Stimulated activated CD8-positive, alpha-beta memory T cell treated with anti-CD3 and anti-CD28 coated beads, Interleukin-4, amount 100 ng/mL, for 48 hours (primary cell): Measurements from ENCODE around the gene CCDC191.

Experiments used
- DNase-seq: peaks from one replicate; pipeline ENCODE4 v3.0.0-alpha.2; 2020

The CCDC191 gene

DNA sequence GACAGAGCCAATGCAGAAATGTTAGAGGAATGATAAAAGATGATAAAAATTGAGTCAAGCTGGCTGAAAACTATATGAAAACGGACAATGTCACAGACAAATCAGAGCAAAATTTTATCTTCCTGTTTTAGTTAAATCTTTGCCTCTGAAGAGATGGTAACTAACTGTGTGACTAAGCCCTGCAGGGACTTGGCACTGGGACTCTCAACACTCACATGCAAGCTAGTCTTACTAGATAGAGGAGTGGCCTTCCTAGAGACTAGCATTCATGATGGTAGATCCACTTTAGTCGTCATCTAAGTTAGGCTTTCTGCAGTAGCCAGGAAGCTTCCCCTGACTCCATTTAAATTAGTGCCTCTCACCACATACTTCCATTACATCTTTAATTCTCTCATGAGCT is 4.1 kb downstream of the CCDC191 start:
- no peak for DNase-seq

DNA sequence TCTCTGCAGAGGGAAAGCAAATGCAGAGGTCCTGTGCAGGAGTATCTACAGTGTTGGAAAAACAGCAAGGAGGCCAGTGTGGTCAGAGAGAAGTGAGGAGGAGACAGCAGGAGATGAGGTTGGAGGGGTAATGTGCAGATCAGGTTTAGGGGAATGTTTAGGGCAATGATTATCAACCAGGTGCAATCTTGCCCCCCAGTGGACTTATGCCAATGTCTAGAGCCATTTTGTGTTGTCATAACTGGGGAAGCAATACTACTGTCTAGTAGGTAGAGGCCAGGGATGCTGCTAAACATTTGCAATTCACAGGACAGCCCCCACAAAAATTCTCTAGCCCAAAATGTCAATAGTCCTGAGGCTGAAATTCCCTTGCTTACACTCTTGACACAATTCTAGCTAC is 13.1 kb downstream of the CCDC191 start:
- no peak for DNase-seq

DNA sequence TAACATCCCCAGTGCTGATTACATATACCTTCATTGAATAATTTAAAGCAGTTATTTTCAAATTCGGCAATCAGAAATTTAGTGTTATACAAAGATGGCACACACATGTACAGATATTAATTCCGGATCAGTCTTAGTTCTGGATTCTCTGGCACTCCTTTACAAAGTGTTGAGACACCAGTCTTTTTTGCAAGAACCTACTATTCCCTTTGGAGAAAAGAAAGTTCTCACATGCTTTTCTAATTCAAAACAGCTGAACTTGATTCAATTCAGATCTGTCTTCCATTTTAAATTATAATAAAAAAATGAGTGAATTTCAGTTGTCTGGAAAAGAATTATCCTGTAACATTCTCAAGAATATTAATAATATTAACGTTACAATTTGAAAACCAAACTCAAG is 20.4 kb downstream of the CCDC191 start:
- no peak for DNase-seq

DNA sequence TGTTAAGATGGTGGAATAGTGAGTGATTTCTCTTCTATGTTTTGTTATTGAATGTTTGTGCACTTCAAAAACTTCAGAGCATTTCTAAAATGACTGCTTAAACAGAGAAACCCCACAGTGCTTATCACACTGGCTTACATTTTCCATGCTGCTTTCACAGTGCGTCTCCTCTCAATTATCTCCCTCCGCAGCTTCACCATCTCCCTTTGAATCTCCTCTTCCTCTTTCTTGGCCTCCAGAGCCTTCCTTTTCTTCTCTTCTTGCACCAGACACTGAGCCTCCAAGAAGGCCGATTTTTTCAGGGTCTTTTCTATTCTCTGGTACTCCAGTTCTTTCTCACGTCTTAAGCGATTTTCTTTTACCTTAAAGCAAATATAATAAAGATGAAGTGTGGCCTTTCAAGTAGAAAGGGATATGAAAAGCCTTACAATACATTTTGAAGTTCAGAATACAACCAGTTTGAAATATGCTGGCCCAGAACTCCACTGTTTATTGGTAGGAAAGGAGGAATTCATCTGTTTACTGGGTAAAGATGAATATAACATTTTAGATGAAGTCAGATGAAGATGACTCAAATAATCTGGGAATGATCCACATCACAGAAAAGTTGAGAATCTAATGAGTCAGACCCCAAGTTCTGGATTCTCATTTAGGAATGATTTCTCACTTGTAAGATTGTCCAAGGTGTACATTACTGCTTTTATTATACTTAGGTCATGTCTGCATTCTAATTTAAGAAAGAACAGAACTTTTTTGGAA is 21.4 kb downstream of the CCDC191 start:
- DNase-seq, result no peak

DNA sequence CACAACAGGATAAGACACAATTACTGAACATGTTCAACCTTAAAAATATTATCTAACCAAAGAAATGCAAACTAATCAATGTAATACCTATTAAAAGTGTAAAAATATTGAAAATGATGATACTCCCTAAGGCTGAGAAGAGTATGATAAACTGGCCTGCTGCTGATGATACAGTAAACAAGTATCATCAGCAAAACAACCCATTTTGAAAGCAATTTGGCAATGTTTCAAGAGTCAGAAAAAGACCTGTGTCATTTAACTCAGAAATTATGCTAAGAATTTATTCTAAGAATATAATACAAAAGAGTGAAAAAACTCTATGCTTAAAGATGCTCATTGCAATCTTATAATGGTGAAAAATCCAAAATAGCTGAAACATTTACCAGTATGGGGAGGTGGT is 22.1 kb downstream of the CCDC191 start:
- DNase-seq, result no peak

DNA sequence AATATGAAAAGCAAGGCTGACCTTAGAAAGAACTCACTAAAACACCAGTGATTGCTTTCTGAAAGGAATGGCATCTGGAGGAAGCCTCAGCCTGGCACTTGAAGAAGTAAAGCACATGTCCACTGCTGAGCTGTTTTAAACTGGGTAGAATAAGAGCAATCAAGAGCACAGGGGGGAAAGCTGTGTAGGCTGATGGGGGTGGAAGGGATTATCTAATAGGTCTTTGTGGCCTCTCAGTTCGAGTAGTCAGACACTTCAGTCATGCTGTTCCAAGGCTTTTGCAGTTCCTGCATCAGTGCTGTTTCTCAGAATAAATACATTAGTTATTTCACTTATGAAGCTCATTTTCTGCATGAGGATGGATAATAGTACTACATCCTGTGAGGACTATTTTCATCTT is 22.6 kb downstream of the CCDC191 start:
- DNase-seq, result no peak

DNA sequence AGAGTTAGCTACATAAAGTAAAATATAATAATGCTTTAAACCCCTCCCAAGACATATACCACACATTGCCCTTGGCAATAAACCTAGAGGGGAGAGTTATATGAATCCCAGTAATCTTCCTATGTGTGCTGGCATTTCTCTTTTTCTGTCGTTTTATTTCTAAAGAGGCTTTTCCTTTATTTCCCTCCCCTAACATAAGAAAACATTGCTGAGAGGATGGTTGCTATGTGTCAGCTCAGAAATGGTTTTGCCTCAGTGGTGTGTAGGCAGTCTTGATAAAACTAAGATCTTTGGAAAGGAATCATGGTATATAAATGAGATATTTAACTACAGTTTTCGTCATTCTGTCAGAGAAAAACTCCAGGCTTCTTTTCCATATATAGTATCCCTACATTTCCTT is 30.0 kb downstream of the CCDC191 start:
- no peak for DNase-seq

DNA sequence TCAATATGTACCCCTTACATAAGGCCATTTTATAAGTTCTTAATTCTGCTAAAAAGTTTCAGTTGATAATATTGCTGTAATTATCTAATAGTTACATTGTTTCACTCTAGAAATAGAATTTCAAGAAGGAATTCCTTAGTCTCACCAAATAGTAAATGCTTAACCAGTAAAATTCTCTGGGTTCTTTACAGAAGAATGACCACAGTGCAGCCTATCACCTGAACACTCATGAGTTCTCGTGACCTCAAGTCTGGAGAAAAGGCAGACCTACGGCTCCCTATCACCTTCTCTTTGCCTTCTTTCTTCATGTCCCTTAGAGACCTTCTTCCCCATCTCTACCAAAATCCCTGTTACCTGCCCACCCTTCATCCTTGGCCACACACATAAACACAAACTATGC is 30.9 kb downstream of the CCDC191 start:
- no peak for DNase-seq

DNA sequence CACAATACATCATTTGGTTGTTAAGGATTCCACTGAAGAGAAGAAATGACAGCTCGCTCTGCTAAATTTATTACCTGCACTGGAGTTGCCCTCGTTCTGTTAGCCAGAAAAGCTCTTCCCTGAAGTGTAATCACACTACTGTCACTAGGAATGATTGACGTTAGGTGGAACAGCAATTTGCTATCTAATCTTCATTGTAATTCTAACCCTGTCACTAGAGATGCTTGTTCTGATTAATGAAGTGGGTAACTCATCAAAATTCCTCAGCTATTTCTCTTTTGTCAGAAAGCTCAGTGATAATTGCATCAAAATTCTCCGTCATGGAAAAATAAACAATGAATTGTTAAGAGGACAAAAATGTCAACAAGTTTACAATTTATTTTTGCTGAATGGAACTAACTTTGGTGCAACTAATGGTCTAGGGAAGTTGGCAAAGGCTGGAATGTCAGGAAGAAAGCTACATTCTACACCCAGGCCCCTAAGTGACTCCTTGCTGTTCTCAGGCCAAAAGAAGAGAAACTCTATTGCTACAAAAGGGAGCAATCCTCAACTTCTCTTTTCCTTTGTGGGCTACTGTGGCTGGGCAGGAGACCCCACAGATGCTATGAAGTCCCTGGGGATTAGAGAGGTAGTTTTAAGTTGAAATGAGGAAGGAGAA is 34.1 kb downstream of the CCDC191 start:
- no peak for DNase-seq

DNA sequence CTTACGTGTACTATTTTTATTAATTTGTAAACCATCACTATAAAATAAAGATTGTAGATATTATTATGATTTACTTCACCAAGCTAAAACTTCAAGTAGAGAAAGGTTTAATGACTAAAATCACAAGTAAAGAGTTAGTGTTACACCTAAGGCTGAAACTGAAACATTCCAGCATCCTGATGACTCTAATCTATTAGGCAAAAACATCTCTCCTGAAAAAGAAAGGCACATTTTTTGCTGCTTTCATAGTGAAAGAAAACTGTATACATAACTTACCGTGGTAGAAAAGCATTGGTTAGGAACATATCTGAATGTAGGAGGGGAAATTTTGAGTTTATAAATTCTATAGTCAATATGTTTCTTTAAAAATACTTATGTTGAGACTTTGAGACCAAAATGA is 35.4 kb downstream of the CCDC191 start:
- no peak for DNase-seq

DNA sequence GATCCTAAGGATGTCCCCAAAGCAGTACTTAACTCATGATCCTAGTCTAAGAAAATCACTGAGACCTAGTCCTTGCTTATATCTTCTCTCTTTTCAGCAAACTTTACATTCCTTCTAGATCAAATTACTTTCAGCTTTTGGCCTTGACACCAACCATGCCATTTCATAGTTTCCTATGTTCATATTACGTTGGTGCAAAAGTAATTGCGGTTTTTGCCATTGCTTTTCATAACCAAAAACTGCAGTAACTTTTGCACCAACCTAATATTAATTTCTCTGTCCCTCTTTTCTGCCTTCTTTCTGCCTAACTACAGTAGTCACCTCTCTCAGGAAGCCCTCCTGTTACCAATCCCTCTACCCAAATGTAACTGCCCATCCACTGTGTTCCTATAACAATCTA is 36.8 kb downstream of the CCDC191 start:
- DNase-seq, result no peak

DNA sequence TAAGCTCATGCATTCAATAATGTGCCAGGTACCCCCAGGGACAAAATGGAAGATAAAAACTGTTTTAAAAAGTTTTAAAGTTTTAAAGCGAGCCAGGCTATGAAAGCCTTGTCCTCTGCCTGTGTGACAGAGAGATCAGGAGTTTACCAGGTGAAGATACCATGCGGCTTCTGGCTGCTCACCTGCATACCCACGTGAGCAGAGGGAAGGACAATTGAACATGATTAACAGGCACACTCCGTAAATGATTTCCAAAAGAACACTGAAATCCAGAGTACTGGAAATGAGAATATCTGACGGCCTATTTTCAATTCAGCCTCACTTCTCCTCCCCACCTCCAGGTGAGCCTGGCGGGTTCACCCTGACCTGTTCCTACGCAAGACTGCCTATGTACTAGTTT is 42.1 kb downstream of the CCDC191 start:
- DNase-seq, result no peak

DNA sequence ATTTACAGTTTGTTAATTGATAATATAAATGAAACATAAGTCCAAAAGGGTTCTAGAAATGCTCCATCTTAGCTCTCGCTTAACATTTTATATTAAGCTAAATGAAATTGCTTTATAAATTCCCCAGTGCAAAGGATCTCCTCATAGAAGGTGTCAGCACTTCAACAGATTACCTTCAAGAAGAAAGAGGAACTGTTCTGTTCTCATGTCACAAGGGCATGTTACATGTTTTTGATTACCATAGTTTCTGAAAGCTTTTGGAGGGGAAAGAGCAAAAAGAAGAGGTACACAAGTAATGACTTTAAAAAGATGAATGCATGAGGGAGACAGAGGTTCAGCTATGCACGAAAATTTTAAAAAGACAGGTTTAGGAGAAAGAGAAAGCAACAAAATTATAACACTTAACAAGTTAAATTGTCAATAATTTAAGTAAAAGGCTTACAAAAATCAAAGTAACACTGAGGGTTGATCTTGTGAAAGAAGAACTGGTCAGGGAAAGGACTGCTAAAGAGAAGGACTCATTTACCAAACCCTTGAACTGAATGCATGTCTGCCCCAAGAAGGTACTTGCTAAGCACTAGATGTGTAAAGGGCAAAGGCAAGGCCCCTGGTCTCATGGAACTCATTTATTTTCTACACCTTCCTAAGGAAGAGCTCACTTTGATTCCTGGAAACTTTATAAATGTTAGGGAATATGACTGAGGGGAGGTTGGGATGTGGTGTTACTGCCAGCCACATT is 45.1 kb downstream of the CCDC191 start:
- no peak for DNase-seq

DNA sequence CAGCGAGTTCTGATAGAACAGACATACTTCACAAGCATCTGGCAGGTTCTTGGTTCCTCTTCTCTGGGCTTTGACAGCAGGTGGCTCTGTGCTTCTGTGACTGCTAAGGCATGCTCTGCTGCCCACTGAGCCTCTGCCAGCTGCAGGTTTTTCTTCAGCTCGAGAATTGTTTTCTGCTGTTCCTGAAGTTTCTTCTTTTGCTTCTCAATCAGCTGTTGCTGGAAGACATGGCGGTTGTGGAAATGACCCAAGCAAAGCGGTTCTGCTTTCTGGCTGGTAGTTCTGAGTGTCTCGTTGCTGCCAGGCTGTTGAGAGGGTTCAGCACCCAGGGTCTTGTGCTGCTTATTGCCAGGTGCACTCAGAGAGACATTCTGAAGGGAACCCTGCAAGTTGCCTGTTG is 50.8 kb downstream of the CCDC191 start:
- DNase-seq, result no peak

DNA sequence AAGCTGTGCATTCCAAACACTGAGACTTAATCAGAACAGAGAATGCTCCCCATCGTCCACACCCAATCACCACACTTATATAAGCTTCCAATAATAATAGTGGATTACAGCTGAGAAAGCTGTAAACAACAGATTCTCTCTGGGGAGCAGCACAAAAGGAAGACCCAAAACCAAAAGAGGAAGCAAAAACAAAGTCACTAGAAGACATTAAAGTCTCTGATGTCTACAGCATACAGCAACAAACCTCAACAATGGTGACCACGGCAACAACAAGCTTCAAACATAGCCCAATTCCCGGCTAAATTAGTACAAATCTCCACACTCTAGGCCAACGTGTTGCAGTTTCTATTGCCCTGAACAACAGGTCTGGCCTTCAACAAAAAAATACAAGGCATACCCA is 70.8 kb downstream of the CCDC191 start:
- no peak for DNase-seq

DNA sequence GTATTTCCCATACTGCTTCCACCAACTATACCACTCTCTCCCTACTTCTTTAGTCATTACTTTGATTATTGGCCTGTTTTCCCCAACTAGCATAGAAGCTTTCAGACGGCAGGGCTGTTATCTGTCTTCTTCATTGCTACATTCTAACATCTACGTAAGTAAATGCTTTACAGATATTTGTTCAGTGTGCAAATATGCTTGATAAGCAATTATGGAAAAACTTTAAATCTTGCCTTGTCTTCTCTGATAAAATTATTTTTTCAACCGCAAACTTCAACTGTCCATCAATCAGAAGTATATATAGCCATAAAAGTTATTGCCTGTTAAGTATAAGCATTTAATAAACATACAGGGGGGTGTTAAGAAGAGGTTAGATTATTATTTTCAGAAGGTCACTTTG is 72.8 kb downstream of the CCDC191 start:
- no peak for DNase-seq

DNA sequence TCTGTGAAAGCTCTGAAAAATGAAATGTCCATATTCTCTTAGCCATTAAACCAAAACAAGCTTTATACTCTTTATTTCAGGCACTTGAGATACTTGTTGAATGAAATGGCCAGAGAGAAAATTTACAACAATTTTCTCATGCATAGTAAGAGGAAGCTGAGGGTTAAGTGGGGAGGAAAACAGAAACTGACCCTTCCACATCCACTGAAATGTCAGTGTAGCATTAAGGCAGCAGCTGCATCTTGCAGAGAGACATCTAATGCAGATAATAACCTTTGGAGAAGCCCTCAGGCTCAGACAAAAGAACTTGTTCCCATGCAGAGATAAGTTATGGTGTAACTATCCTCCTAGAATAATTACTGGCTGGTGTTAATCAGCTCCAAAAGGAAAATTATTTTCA is 74.5 kb downstream of the CCDC191 start:
- DNase-seq, result no peak

DNA sequence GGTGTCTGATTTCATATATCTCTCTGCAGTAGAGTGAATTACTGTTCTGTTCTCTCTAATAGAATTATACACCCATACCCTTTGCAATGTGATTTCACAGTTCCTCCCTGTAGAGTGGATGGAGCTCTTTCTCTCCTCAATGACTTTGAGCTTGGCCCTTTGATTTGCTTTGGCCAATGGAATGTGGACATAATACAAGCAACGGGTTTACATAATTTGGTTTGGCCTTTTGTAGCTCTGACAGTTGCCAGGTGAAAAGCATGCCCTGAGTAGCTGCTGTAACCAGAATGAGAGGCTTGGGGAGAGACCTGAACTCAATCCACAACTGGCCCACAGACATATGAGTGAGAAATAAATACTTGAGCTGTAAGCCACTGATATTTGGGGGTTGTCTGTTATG is 76.4 kb downstream of the CCDC191 start:
- no peak for DNase-seq

DNA sequence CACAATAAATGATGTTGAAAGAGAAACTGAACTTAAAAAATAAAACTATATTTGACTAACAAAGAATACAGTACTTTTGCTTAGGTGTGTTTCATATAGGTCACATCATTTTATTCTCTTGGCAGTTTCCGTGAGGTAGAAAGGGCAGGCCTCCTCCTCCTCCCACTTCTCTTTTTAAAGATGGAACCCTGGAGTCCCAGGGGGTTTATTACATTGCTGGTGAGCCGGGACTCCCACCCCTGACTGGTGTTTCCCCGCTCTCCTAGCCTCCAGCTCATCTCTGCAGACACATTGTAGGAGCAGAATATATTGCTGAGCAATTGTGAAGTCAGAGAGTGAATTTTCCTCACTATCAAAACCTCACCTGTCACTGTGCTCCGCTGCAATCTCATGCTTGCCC is 78.5 kb downstream of the CCDC191 start:
- no peak for DNase-seq

DNA sequence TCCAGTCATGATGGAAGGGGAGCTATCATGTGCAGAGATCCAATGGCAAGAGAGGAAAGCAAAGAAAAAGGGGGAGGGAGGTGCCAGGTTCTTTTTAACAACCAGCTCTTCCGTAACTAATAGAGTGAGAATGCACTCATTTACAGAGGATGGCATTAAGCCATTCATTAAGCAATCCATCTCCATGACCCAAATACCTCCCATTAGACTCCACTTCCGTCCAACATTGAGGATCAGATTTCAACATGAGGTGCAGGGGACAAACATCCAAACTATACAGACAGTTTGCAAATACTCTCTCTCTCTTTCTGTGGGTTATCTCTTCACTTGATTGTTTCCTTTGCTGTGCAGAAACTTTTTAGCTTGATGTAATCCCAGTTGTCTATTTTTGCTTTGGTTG is 87.3 kb downstream of the CCDC191 start:
- DNase-seq, result no peak

DNA sequence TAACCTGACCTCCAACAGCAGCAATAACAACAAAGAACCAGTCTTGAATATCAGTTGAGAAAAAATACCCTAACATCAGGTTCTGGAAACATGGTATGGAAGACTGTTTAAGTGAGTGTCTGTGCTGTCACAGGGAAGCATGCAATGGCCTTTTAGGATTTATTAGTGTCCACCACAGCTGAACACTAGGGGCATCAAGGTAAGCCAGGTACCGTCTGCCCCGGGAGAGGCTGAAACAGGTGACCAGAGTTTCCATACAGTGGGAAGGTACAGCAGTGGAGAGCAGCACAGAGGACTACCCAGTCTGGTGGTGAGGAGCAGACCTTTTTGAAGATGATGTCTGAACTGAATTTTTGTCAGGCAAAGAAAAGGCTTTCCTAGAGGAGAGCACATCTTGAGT is 90.2 kb downstream of the CCDC191 start:
- DNase-seq, result no peak

DNA sequence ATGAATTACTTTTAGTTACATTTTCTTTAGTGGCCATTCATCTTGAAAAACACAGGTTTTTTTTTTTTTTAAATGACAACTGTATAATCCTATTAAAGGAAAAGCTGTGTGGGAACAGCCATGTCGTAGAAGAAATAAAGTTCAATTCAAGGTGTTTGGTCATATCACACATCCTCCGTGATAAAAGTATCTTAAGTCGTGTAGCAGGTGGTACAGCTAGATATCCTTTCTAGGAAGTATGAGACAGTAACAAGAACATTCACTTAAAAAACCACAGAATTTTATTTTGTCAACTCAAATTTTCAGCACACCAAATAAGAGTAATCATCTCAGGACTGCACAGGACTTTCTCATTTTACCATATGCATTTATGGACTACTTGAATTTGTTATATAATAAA is 92.4 kb downstream of the CCDC191 start:
- no peak for DNase-seq

DNA sequence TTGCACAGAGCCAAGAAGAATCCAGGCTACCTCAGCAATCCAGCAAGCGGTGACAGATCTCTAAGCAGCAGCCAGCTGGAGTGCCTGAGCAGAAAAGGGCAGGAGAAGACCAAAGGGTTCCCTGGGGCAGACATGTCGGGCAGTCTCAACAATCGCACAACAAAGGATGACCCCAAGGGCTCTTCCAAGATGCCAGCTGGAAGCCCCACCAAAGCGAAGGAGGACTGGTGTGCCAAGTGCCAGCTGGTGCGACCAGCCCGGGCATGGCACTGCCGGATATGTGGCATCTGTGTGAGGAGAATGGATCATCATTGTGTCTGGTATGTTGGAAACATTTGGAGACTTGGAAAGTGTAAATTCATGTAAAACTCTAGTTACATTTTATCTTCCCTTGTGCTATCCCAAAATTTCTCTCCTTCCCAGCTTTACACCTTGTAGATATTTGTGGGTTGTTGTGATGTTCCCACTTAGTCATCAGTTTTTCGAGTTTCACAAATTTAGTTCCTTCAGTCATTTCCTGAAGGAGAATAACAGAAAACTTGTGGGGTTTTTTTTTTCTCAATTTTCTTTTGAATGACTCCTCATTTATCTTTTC is 102.1 kb downstream of the CCDC191 start:
- DNase-seq, result no peak

DNA sequence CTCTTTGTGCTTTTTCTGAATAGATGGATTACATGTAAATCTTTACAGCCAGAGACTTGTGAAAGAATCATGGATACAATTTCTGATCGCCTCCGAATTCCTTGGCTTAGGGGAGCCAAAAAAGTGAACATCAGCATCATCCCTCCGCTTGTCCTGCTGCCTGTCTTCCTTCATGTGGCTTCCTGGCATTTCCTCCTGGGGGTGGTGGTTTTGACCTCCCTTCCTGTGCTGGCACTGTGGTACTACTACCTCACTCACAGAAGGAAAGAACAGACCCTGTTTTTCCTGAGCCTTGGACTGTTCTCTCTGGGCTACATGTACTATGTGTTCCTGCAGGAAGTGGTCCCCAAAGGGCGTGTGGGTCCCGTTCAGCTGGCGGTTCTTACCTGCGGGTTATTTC is 102.6 kb downstream of the CCDC191 start:
- no peak for DNase-seq
